ENCODE measurements around the gene IGF2BP1.

DNA sequence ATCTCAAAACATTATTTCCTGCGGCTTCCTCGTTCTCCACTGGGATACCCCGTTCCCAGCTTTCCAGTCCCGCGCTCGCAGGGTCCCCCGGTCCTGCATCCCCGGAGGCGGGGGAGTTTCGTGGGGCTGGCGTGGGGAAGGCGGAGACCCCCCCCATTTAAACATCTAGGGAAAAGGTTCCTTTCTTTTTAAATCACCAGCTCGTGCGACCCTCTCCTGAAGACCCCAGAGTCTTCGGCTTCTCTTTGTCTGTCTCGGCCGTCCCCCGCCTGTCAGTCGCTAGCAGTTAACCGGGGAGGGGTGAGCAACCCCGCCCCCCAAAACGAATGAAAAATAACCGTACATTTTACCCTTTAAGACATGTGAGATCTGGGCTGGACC lies 473 bp upstream of the IGF2BP1 start:
- no peak for TF ChIP-seq CTCF (IDR thresholded peaks at IDR 0.05; ENCODE audit: insufficient read depth, low read length, poor library complexity, severe bottlenecking)
- TF ChIP-seq EZH2phosphoT487 (conservative IDR thresholded peaks at IDR 0.05; ENCODE audit: low read length): no peak

Data from SU-DHL-6 (cell line).